GM19240 (cell line): Measurements from ENCODE around the gene GABRE.
"Not testable (repeated sequence)": the region's sequence is repeated elsewhere in the genome, so short reads cannot be mapped to it uniquely, and the experiment has no call there.

Source experiments
- DNase-seq: peaks from one replicate; pipeline ENCODE4 v3.0.0; 2011; ENCODE audit warnings: low spot score; ENCODE audit not compliant: insufficient read length

GABRE gene

GRCh38 chrX:151970661-151971060 lies 3.8 kb downstream of the GABRE start:
- no peak for DNase-seq

DNA sequence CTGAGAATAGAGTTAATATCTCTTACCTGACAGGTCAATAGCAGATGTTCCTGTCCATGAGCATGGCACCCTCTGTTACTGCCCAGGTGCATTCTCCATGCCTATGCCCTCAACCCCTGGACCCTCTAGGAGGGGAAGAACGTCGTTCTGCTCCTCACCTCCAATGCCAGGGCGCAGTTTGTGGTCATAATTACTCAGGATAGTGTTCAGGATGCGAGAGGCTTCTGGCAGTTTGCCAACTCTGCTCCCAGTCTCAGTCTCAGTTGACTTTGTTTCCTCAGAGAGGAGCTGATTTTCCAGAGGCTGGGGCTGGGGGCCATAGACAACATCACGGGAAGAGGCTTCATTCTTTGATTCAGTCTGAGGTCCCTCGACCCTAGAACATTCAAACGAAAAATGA lies 4.4 kb downstream of the GABRE start:
- DNase-seq = no peak

DNA sequence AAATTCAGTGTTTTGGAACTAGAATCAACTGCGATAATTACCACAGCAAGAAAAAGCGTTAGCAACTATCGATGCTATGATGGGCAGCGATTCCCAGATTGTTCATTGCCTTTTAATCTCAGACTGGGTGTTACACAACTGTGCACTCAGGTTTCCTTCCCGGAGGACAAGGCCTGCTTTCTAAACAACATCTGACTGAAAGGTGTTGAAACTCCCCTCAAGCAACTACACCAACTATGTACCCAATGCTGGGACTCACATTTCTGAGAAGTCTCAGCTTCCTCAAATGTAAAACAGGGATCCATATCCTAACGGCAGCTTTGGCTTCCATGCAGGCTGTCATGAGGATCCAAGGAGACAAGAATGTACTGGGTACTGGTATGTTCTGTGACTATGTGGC lies 8.2 kb downstream of the GABRE start:
- DNase-seq = no peak

DNA sequence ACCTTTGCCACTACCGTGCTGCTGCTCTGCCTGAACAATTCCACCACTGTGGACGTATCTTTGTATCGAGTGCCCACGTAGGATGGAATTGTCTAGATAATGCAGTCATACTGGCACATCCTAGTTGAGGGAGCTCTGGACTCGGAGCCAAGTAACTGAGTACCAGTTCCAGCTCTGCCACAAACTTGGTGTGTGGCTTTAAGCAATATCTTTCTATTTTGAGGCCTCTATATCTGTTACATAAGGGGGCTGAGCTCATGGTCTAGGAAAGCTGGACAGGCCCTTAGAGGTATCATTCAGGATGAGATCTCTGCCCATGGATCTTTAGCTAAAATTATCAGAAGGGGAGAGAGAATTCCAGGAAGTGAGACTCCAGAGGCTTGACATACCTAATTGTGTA lies 12.4 kb downstream of the GABRE start:
- no peak for DNase-seq

GRCh38 chrX:151958101-151958500 lies 16.4 kb downstream of the GABRE start:
- no peak for DNase-seq

GRCh38 chrX:151954730-151955129 lies 19.7 kb downstream of the GABRE start:
- DNase-seq = no peak

DNA sequence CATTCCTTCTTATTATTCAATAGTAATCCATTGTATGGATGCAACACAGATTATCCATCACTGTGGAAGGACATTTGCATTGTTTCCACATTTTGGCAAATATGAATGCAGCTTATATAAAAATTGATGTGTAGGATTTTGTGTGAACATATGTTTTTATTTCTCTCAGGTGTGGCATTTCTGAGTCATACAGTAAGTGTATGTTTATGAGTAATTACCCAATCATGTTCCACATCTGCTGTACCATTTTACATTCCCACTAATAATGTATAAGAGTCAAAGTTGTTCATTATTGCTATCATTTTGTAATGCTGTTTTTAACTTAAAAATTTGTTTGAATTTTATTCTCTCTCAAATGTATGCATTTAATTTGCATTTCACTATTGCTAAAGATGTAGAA lies 36.3 kb downstream of the GABRE start:
- no peak for DNase-seq

DNA sequence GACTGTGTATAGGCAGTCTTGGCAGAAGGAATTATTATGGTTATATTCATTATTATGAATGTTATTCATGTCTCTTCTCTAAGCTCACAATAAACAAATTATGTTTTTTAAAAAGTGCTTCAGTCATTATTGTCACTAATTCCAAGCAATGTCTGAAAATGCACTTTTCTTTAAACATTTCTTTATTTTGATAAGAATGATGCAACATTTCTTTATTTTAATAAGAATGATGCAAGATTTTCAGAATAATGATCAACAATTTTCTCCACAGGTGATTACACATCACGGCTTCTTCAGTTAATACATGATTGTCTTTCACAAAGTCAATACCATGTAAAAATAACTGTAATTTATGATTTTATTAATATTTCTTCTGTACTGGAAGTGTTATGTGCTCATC lies 39.1 kb downstream of the GABRE start:
- DNase-seq = no peak

DNA sequence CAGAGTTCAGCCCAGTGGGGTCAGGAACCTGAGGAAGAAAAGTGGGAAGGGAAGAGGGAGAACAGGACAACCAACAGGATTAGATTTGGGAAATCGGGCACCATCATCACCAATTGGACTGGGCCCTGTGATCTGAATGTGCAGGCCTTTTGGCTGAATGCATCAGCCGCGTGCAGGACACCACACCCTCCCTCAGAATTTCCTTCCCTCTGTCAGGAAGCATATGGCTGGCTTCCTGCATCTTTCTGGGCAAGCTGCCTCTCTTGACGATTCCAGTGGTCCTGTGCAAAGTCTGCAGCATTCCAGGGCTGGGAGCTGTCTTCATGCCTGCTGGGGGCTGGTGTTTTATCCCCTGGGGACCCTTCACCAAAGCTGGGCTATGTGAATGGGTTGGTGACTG lies 45.4 kb downstream of the GABRE start:
- no peak for DNase-seq

- no peak for DNase-seq
These were observed 50.8 kb downstream of the GABRE start for GRCh38 chrX:151923648-151924047.

DNA sequence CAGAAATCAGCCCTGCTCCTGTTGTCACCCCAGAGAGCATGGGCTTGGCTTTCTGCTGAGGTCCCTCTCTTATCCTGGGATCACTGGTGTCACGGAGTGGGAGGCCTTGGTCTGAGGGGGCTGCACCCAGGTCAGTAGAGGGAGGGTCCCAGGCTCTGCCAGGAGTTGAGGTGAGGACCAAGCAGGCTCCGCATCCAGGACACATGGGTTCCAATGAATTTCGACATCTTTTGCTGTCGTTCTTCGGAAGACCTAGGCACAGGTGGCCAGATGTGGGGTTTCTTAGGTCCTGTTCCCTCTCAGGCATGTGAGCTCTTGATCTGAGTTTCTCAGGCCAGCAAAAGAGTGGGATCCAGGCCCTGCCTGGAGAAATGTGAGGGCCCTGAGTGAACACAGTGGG lies 51.8 kb downstream of the GABRE start:
- no peak for DNase-seq

DNA sequence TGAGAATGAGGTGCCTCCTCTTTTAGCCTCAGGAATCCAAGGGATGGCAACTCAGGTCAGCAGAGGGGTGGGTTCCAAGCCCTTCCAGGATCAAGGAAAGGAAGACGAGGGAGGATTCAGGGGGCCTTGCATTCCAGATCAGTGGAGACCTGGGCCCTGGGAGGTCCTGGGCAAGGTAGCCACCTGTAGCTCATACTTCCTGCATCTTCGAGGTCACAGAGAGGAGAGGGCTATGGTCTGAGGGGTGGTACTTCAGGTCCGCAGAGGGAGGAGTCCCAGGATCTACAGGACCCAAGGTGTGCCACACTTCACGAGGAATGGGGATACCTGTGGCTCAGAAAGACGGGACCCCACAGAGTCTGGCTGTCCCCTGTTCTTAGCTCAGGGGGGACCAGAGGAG lies 52.6 kb downstream of the GABRE start:
- no peak for DNase-seq

GRCh38 chrX:151921292-151921691 lies 53.2 kb downstream of the GABRE start:
- no peak for DNase-seq

- DNase-seq = no peak
These were observed 53.9 kb downstream of the GABRE start for GRCh38 chrX:151920530-151920929.

DNA sequence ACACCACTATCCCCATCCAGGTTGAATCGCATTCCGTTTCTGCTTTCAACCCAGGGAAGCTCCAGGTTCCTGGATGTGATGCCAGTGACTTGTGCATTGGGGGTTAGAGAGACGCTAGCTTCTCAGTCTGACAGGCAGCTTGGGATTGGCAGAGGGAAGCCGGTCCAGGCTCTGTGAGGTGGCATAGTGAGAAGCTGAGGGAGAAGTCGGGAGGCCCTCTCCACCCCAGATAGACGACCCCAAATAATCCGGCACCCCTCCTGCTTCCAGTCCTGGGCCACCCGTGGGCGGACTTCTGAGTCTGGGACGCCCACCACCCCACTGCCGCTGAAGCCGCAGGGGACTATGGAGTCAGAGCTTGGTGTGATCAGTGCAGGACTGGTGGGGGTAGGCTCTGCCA lies 54.4 kb downstream of the GABRE start:
- no peak for DNase-seq

DNA sequence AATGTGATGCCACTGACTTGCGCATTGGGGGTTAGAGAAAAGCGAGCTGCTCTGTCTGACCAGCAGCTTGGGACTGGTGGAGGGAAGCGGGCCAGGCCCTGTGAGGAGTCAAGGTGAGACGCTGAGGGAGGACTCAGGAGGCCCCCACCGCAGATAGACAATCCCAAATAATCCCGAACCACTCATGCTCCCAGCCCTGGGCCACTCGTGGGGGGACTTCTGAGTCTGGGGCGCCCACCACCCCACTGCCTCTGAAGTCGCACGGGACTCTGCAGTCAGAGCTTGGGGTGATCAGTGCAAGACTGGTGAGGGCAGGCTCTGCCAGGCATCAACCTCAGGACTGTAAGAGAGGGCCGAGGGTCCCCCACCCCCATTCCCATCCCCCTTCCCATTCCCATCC lies 54.9 kb downstream of the GABRE start:
- DNase-seq = no peak

DNA sequence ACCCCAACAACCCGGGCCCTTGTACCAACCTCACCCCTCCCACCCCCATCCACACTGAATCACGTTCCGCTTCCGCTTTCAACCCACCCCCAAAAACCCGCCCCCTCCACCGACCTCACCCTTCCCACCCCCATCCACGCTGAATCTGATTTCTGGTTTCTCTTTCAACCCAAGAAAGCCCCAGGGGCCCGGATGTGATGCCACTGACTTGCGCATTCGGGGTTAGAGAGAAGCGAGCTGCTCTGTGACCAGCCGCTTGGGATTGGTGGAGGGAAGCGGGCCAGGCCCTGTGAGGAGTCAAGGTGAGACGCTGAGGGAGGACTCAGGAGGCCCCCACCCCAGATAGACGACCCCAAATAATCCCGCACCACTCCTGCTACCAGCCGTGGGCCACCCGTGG lies 55.7 kb downstream of the GABRE start:
- not testable (repeated sequence) for DNase-seq

- DNase-seq = no peak
These were observed 61.7 kb downstream of the GABRE start, which contains the start of gene MAGEA4 for GRCh38 chrX:151912780-151913179. TSS of gene MAGEA4 (plus strand) at chrX:151912889. CDS start at chrX:151923665, 10,776 bp downstream.

DNA sequence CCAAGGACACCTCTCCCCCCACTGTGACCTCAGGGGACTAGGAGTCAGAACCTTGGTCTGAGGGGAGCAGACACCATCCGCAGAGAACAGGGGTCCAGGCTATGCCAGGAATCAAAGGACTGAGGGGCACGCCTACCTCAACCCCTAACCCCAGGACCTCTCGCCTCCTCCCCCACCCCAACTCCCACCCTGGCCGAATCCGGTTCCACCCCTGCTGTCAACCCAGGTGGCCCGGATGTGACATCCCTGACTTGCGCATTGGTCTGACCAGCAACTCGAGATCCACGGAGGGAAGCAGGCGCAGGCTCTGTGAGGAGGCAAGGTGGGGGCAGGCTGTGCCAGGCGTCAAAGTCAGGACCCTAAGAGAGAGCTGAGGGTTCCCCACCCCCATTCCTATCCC lies 62.3 kb downstream of the GABRE start:
- DNase-seq = no peak

- no peak for DNase-seq
These were observed 69.5 kb downstream of the GABRE start for GRCh38 chrX:151904989-151905388.
